ENCODE results near the gene SAMD4A.

Gene SAMD4A

DNA sequence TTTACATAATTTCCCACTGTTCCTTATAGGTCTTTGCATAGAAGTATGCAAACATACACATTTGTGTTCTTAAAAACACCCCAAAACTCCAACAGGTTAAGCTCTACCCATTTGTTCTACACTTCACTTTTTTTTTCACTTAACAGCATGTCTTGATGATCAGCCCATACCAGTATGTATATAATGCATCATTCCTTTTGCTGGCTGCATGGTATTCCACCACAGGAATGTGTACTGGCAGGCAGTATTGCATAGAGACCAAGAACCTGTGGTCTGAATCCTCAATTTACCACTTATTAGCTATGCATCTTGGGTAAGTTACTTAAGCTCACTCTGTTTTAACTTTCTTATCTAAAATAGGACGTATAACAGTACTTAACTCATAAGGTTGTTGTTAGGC, 65.5 kb downstream of the SAMD4A start:
- DNase-seq: no peak

DNA sequence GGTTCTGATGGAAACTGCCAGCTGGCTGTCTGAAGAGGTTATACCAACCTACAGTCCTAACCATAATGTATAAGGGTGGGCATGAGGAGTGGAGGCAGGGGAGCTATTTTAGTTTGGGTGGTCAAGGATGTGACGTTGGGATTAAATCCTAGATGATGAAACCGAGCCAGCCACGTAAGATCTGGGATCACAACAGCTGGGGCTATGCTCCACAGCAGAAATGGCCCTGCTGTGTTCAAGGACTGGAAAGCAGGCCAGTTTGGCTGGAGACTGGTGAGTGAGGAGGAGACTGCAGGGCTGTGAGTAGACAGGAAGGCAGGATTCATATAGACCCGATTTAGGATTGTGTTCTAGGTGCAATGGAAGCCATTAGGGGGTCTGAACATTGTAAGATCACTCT, 66.1 kb downstream of the SAMD4A start:
- DNase-seq: no peak

DNA sequence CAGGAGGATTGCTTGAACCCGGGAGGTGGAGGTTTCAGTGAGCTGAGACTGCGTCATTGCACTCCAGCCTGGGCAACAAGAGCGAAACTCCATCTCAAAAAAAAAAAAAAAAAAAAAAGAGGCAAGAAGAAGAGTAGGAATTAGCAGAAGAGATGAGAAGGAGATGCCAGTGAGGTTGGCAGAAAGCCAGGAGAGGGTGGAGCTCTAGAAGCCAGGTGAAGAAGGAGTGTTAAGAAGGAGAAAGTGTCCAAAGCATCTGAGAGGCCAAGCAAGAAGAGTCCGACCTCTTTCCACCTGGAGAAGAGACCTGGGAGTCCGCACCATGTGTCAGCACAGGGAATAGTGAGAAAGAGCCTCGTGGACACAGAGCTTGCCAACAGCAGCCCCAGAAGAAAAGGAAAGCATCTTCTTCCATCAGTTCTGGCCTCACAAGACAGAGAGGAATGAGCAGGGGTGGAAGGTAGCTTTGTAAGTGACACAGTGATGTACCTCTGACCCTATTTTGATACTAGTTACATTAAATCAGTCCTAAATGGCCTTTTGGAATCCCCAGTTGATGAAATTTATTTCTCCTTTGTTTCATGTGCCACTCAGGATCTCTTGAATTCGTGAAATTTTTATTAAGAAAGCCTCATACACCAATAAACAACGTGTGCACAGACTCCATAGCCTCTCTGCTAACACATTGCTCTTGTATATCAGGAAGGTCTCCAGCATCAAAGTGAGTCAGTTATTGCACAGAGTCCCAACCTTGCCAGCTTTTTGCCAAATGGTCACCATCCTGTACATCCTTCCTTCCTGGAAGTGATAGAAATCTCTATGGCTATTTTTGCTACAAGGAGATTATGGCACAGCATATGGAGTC, 70.6 kb downstream of the SAMD4A start:
- DNase-seq: no peak

DNA sequence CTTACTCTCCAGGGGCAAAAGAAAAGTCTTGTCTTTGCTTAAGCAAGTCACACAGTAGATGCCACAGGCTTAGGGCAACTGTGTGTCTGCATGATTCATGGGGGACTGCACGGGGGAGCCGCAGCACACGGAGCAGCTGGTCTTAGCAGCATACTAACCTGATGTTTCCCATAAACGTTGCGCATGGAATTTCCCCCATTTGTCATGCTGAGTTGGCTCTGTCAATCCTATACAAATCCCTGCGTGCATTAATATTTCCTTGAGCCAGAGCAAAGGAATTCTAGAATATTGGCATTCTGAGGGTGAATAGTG, 71.2 kb downstream of the SAMD4A start:
- peak; percentile 91 for DNase-seq

DNA sequence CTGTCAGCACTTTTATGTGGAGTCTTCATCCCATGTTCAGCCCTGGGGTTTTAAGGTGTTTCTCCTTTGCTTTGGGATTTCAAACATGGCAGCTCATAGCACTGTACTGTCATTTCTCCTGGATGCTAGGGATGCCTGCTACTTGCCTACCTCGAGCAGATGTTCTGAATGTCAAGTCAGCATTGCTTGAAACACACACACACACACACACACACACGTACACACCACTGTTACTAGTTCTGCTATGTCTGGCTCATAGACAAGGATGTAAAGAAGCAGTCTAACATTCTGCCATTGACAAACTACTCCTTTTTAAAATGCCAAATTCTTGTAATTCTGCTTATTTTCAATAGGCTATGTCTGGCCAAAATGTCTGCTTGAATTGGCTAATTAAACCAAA, 72.7 kb downstream of the SAMD4A start:
- DNase-seq: peak; percentile 52

DNA sequence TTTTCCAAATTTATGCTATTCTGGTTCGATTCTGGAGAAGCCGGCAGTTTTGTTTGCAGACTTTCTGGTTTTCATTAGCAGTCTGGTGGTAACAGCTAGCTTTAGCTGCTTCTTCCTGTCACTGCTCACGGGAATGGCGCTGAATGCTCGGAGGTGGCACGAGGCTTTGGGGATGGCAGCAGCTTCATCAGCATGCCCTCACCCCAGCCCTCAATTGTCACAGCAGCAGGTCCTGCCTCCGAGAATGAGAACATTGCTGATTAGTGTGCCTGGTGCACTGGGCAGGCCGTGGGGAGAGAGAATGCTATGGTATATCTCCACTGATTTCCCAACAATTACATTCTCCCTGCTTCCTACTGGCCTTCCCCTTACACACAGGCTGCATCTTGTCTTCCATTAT, 73.6 kb downstream of the SAMD4A start:
- no peak for DNase-seq

DNA sequence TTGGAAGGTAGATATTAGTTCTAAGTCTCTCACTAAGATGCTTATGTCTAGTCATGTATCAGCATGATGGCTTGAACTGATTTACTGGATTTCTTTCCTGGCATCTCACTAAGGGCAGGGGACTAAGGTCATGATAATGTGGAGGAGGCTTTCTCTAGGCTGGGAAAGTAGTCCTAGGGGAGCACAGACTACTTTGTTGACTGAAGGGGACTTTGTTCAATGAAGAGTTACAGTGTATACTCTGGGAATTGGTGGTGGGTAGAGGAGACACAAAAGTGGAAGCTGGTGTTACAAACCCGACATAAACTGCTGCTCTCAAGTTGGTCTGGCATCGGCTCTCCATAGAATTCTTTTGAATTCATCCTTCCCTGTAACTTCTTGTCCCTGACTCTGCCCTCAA, 75.2 kb downstream of the SAMD4A start:
- no peak for DNase-seq

DNA sequence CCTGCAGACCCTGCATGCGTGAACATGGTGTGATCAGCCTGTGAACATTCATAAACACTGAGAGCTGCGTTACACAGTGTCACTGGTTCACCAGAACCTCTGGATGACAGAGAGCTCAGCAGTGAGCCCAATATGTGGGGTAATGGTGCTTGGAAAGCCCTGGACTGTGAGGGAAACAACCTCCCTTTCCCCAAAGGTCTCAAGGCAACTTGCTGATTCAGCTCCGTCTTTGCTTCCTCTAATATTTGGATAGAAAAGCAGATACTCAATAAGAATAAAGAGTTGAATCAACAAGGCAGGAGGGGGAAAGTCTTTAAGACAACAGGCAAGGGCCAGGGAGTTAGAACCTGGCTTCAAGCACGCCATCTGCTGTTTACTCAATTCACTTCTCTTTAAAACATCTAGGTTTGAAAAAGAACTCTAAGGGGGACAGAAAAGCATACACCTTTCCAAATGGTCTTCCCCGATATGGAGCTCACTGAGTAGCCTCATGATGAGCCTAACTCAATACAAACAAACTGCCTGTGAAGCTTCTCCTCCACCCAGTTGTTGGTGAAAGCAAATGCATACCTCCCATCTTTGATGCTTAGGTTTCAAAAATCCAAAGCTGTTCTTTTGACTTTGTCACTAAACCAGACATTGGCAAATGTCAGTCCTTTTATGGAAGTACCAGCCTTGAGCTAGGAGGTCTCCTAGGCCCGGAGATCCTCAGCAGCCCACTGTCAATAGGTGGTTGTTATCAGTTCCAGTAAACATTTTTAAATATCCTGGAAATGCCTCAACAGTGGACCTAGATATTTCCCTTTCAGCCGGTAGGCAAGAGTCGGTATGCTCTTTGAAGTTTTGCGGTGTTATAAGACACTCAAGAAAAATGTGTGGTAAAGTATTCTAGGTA, 76.1 kb downstream of the SAMD4A start:
- DNase-seq: peak; percentile 60

DNA sequence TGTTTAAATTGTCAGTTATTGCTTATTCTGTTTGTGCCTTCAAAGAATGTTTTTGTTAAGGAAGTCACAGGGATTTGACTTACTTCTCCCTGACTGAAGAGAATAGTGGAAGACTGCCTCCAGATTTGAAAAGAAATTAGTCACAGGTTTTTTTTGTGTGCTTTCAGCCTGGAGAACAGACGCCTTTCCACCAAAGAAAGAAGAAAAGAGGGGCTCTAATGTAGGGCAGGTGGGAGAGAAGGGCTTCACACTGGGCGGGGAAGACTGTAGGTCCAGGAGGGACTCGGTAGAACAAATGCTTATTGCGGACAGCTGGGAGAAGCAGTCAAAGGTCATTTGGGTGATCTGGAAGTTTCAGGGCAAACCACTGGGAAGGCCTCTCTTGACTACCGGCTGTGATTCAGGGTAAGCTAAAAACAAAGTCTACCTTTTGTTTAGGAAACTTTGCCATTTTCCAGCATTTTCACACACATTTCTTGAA, 76.8 kb downstream of the SAMD4A start:
- DNase-seq: no peak

DNA sequence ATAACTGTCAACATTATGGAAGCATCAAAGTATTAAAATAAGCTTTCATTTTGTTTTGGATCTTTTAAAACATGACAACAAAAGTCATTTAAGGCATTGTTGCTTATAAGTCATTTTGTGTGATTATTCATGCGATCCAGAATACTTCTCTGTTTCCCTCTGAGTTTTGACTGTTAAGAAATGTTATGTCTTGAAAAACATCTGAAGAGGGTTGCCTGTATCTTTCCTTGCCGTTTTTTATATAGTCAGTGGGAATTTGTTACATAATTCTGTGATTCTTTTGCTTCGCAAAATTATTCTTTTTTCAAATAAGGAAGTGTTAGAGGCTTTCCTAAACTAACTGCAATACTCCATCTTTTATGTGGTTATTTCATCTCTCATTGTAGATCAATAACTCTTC, 78.7 kb downstream of the SAMD4A start:
- DNase-seq: no peak

DNA sequence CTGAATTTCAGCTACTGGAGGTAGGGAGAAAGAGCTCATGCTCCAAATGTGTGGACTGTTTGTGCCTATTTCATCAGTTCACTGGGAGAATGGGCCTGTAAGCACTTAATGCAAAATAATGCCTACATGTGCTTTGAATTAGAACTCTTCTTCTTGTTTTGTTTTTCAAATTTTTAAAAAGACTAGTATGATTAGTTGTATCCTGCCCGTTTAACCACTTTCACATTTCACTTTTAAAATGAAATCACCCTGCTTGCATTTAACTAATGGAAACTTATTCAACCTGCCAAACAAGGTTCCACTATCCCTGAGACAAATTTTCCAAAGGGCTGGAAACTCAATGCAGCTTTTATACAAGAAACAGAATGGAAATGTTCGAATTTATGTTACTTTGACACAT, 79.7 kb downstream of the SAMD4A start:
- no peak for DNase-seq

DNA sequence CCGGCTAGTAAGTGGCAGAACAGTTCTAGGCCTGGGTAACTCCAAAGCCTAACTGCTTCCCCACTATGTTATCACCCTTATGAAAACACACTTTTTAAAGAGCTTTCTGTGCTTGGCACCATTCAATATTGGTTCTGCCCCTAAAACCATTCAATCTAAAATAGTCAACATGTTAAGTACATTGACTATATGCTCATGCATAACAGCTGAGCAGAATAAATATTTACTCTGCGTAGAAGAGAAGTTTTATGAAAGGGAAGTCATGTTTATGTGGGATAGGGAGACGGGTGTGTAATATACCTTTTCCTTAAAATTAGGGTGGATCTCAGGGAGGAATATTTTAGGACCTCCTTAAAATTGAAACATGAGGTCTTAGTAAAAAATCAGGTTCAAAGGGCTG, 80.5 kb downstream of the SAMD4A start:
- no peak for DNase-seq

DNA sequence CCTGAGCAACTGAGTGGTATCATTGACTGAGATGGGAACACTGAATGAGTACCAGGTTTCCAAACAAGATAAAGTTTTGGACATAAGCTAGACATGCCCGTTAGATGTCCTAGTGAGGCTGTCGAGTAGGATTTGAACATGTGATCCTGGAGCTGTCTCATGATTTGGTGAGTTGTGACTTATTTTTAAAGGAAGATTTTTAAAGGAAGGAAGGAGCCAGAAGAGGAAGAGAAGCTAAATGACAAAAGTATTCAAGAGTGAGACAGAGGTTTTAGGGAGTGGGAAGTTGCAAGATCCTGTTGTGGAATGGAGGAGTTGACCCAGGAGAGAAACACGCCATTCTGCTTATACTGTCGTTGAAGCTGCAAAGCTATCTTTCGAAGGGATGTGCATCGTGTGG, 82.1 kb downstream of the SAMD4A start:
- no peak for DNase-seq

DNA sequence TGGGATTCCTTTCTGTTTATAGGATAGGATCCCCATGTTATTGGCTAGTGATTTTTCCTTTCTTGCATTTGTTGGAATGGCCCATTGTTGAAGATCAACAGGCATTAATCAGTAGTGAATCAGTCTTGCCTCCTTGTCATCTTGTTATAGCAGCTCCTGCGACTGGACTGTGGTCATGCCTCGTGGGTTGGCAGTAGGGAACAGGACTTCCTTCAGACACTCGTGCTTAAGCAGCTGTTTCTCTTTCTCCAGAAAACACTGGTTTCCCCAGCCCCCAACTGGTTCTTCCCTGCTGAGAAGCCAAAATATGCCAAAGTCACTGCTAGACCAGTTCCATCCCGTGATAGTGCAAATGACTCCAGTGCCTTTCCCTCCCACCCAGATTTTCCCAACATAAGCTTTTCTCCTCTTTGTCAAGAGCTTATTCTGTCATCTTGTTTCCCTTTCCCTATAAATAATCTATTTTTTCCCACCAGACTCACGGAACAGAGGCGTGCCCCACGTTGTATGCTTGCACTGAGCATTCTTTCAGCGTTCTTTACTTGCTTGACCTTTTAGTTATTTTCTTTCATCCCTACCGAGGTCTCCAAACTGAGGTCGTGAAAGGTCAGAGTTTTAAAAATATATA, 83.5 kb downstream of the SAMD4A start:
- peak; percentile 87 for DNase-seq

DNA sequence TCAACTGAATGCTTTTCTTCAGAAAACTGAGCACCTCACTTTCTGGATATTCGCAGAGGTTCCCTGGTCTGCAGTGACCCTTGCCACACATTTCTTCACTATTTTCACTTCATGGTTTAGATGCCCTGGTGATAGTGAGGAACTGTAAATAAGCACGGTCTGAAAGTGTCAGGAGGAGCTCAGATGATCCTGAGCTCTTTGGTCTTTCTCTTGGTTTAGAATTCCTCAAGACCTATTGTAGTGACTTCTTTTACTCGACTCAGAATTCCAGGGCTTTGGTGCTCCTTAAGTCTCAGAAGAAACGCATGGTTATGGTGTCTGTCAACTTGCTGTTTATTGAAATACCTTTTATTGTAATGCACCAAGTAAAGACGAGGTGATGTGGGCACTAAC, 84.0 kb downstream of the SAMD4A start:
- no peak for DNase-seq

DNA sequence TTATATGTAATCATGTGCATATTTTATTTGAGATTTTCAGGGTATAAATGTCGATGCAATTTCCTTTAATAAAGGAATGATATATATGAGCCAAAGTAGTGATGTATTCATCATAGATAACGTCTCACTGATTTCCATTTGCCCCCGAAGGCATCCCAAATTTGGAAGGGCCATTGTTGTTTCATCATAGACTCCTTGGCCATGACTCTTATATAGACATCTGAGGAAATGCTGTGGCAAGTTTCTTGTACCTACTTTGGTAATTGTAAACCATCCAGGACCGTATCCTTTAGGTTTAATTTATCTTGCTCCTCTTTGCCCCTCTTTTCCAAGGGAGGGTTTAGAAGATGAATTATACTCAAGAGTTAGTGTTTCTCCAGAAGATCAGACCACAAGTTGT, 84.7 kb downstream of the SAMD4A start:
- peak; percentile 49 for DNase-seq

DNA sequence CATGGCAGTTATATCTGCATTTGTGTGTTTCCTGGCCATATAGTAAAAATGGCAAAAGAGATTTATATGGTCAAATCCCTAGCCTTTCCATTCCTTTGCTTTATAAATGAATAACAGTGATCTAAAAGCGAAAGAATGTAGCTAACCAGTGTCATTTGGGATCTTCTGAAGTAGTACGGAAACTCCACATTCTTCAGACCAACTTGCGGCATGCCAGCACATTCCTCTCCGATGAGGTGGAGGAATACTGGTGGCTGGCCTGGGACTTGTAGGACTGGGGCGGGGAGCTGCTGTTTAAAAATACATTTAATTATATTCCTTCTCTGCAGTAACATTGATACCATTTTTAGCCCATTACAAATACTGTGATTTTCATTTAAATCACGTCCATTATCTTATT, 85.3 kb downstream of the SAMD4A start:
- peak; percentile 100 for DNase-seq

DNA sequence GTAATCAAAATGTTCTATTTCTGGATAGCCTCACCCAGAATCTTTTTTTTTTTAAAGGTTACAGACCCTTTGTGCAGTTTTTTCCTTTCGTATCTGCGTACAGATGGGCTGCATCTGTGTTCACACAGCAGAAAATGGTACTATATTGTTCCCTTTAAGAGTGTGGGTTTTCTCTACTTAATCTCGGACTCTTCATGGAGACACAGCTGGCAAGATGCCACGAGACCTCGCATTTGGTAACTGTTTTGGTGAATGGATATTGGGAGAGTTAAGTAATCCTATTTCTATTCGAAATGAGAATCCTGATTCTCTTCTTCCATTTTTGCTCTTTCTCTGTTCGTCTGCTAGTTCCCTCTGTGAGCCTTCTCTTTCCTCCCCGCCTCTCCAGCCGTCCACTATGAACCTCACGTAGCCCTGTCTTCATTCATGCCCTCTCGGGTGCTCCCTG, 85.7 kb downstream of the SAMD4A start:
- peak; percentile 69 for DNase-seq

DNA sequence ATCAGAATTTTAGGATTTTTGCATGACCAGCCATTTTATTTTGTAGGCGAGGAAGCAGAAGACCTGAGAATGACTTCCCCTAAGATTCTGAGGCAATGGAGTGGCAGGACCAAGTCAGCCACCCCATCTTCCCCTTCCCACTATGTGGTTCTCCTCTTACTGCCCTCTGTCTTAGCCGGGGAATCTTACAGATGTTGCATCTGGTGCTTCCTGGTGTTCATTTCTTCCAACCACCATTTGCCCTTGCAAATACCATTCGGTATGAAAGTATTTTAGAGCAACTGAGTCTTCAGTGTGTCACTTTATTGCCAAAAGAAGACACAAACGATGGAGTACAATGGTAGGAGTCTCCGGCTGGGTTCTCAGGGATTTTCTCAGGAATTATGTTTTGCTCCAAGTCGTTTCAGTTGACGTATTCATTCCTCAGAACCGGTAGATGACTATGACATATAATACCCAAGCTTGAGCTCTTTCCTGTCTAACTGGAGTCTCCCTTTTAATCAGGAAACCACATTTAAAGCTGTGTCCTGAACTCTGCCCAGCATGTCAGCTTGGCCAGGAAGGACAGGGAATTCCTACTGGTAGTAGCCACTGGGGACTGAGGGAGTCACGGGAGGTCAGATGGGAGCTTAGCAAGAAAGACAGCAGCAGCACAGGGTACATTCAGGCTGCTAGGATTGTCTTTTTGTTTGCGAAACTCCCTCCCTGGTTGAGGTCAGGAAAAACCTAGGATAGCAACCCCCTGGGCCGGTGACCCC, 87.0 kb downstream of the SAMD4A start:
- peak; percentile 77 for DNase-seq

DNA sequence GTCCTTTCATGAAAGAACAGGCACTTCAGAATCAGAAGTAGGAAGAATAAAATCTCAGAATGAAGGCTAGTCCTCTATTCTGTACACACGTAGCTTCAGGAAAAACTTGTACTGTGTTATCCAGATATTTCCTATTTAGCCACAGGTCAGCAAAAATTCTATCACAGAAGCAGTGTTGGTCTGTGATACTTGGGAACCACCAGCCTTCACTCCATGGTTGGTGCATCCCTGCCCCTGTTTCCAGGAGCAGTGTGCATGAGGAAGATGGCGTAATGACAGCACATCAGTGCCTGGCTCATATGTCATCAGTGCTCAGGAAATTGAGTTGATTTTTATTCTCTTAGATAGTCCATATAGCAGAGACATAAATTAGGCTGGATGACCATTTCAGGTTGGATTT, 87.7 kb downstream of the SAMD4A start:
- DNase-seq: no peak

DNA sequence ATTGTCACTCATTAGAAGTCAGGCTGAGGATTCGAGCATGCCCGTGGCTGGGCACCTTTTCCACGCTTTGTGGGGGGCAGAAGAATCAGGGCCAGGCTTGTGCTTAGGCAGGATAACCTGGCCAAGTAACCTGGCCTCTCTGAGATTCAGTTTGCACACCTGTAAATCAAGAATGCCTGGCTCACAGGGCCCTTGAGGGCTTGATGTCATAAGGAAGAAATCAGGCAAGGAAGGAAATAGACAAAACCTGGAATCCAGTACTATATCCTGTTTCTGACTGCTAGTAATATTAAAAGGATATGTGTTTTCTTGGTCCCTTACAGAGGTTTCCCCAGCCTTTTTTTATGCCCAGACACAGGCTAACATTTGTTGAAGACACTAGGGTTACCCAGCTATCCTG, 91.9 kb downstream of the SAMD4A start:
- DNase-seq: no peak

DNA sequence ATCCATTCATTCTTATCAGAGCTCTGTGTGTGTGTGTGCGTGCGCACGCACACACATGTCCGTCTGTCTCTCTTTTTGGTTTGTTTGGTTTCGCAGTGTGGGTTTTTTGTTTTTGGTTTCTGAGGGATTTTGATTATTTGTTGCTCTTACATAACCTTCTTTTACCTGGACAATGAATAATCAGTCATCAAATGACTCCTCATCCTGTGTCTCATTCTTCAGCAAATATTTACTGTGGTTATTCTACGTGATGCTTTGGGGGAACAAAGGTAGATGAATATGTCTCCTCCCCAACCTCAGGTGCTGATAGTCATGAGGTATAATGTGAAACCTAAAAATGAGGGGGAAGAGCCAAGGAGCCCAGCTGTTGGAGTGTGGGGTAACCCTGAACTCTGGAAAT, 92.4 kb downstream of the SAMD4A start:
- DNase-seq: no peak

DNA sequence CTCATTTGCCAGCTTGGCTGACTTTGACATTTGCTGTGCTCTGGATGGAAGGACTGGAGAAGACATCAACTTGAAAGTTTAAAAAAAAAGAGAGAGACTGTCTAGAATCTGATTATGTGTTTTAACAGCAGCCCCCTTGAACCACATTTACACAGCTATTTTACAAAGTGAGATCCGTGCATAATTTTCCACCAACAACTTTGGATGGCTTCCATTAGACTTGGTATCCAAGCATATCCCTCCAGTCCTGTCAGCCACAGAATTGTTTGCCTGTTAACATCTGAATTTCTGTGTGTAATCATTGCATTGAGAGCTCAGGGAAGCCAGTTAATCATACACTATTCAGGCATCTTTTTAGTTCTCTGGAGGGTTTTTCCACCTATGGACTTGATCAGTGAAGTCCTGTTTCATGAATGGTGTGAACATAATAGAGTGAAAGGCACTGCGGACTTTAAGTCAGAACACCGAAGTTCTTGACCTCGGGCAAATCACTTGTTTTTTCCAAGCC, 93.7 kb downstream of the SAMD4A start:
- no peak for DNase-seq

Measured in fibroblast of skin of right biceps (primary cell).